HEK293 (cell line): ENCODE data around the gene CPEB2.
A peak's percentile ranks its signal among the peaks of the same experiment; 100 is the strongest.
"Not testable (repeated sequence)": the region's sequence is repeated elsewhere in the genome, so short reads cannot be mapped to it uniquely, and the experiment has no call there.

Experiments
- CTCF ChIA-PET: fragments of 350-600 bp; formaldehyde crosslinking; extraction: SDS; loops from one replicate; lab custom pipeline; 2021; ENCODE audit warnings: antibody characterized with exemption; lab: Yijun Ruan, JAX
- POLR2A ChIA-PET: fragments of 300-600 bp; formaldehyde crosslinking; extraction: SDS; loops from one replicate; lab custom pipeline; 2020; ENCODE audit warnings: antibody characterized with exemption, inconsistent platforms; lab: Yijun Ruan, JAX
- H3K27ac ChIP-seq: fragments of 200-500 bp; sonication (Bioruptor generic); 2 replicates; pipeline ENCODE4 v1.5.1; 2014; ENCODE audit warnings: low read depth, low read length, control low read depth, inconsistent platforms; ENCODE audit errors: extremely low read depth
- H3K36me3 ChIP-seq, 2 experiments: fragments of 200-500 bp in 1 of 2; sonication (Bioruptor generic) in 1 of 2; 1 replicate in 1 of 2; 2 replicates in 1 of 2; pipeline ENCODE4 v1.5.1; 2014 to 2017; ENCODE audit warnings: inconsistent platforms in 2 of 2, low read length in 2 of 2; ENCODE audit not compliant: control insufficient read depth in 2 of 2, insufficient read depth in 1 of 2
- H3K4me1 ChIP-seq: fragments of 200-500 bp; sonication (Bioruptor generic); 2 replicates; pipeline ENCODE4 v1.5.1; 2014; ENCODE audit warnings: mild to moderate bottlenecking, low read length, inconsistent platforms; ENCODE audit not compliant: control insufficient read depth, insufficient read depth
- H3K4me3 ChIP-seq: 2 replicates; pipeline ENCODE4 v1.5.1; 2011; ENCODE audit warnings: low read depth, mild to moderate bottlenecking, control low read depth, low read length, moderate library complexity
- H3K9me3 ChIP-seq: fragments of 200-500 bp; sonication (Bioruptor generic); 2 replicates; pipeline ENCODE4 v1.5.1; 2014; ENCODE audit warnings: low read depth, low read length, inconsistent platforms; ENCODE audit not compliant: control insufficient read depth, insufficient read depth
- AEBP2 ChIP-seq: fragments of 450-650 bp; formaldehyde crosslinking; IDR thresholded peaks from 2 replicates; pipeline ENCODE4 v1.5.1; 2016; ENCODE audit warnings: missing biosample characterization, missing genetic modification characterization, borderline replicate concordance
- BCL11A ChIP-seq: fragments of 450-650 bp; formaldehyde crosslinking; IDR thresholded peaks from 2 replicates; pipeline ENCODE4 v1.5.1; 2016; ENCODE audit warnings: low read depth, missing biosample characterization, missing genetic modification characterization
- HOXD13 ChIP-seq: sonication (generic); formaldehyde crosslinking; IDR thresholded peaks from 2 replicates; pipeline ENCODE4 v1.8.0; 2022; ENCODE audit warnings: missing genetic modification reagents, borderline replicate concordance
- KLF17 ChIP-seq: fragments of 450-650 bp; formaldehyde crosslinking; IDR thresholded peaks from 2 replicates; pipeline ENCODE4 v1.5.1; 2016; ENCODE audit warnings: missing biosample characterization, missing genetic modification characterization
- PBX3 ChIP-seq: sonication (generic); formaldehyde crosslinking; IDR thresholded peaks from 2 replicates; pipeline ENCODE4 v1.8.1; 2022; ENCODE audit warnings: mild to moderate bottlenecking, moderate library complexity, missing genetic modification reagents
- PRDM10 ChIP-seq: fragments of 450-650 bp; formaldehyde crosslinking; IDR thresholded peaks from 2 replicates; pipeline ENCODE4 v1.5.1; 2016; ENCODE audit warnings: missing biosample characterization, missing genetic modification characterization
- SCRT2 ChIP-seq: fragments of 450-650 bp; formaldehyde crosslinking; IDR thresholded peaks from 2 replicates; pipeline ENCODE4 v1.5.1; 2016; ENCODE audit warnings: missing biosample characterization, missing genetic modification characterization
- SP2 ChIP-seq: fragments of 450-650 bp; formaldehyde crosslinking; IDR thresholded peaks from 2 replicates; pipeline ENCODE4 v1.5.1; 2016; ENCODE audit warnings: missing biosample characterization, missing genetic modification characterization
- ZNF133 ChIP-seq: fragments of 450-650 bp; formaldehyde crosslinking; IDR thresholded peaks from 2 replicates; pipeline ENCODE4 v1.5.1; 2016; ENCODE audit warnings: missing biosample characterization, missing genetic modification characterization
- ZNF140 ChIP-seq: fragments of 450-650 bp; formaldehyde crosslinking; IDR thresholded peaks from 2 replicates; pipeline ENCODE4 v1.5.1; 2016; ENCODE audit warnings: missing biosample characterization, missing genetic modification characterization
- ZNF169 ChIP-seq: fragments of 450-650 bp; formaldehyde crosslinking; IDR thresholded peaks from 2 replicates; pipeline ENCODE4 v1.5.1; 2016; ENCODE audit warnings: missing biosample characterization, missing genetic modification characterization
- ZNF335 ChIP-seq: fragments of 450-650 bp; formaldehyde crosslinking; conservative IDR thresholded peaks from 2 replicates; pipeline ENCODE4 v1.5.1; 2016; ENCODE audit warnings: missing biosample characterization, missing genetic modification characterization
- ZNF354C ChIP-seq: fragments of 450-650 bp; formaldehyde crosslinking; IDR thresholded peaks from 2 replicates; pipeline ENCODE4 v1.5.1; 2016; ENCODE audit warnings: missing biosample characterization, missing genetic modification characterization, low read depth, borderline replicate concordance
- ZNF362 ChIP-seq: fragments of 450-650 bp; formaldehyde crosslinking; IDR thresholded peaks from 2 replicates; pipeline ENCODE4 v1.5.1; 2016; ENCODE audit warnings: missing biosample characterization, missing genetic modification characterization
- ZNF423 ChIP-seq: fragments of 450-650 bp; formaldehyde crosslinking; IDR thresholded peaks from 2 replicates; pipeline ENCODE4 v1.5.1; 2016; ENCODE audit warnings: missing biosample characterization, missing genetic modification characterization
- ZNF585B ChIP-seq: fragments of 450-650 bp; formaldehyde crosslinking; IDR thresholded peaks from 2 replicates; pipeline ENCODE4 v1.5.1; 2016; ENCODE audit warnings: missing biosample characterization, missing genetic modification characterization
- ZNF629 ChIP-seq: fragments of 450-650 bp; formaldehyde crosslinking; IDR thresholded peaks from 2 replicates; pipeline ENCODE4 v1.5.1; 2017; ENCODE audit warnings: missing biosample characterization, missing genetic modification characterization
- ZNF645 ChIP-seq: fragments of 450-650 bp; formaldehyde crosslinking; IDR thresholded peaks from 2 replicates; pipeline ENCODE4; 2016; ENCODE audit warnings: missing biosample characterization, missing genetic modification characterization
- ZNF768 ChIP-seq: fragments of 450-650 bp; formaldehyde crosslinking; IDR thresholded peaks from 2 replicates; pipeline ENCODE4 v1.5.1; 2018; ENCODE audit warnings: missing biosample characterization, mild to moderate bottlenecking, missing genetic modification characterization
- ZNF791 ChIP-seq: fragments of 450-650 bp; formaldehyde crosslinking; IDR thresholded peaks from 2 replicates; pipeline ENCODE4 v1.5.1; 2016; ENCODE audit warnings: missing biosample characterization, missing genetic modification characterization

Gene CPEB2

GRCh38 chr4:15086259-15086658, 84.0 kb downstream of the CPEB2 start:
- H3K36me3 ChIP-seq, H3K4me3 ChIP-seq, H3K4me1 ChIP-seq, H3K27ac ChIP-seq, POLR2A ChIA-PET, H3K9me3 ChIP-seq, CTCF ChIA-PET: not testable (repeated sequence)
- peak; percentile 68 for TF ChIP-seq ZNF585B (tag by site-specific recombination)

GRCh38 chr4:15088394-15089035, 86.2 kb downstream of the CPEB2 start:
- H3K4me3 ChIP-seq = no peak overlapping the region
- CTCF ChIA-PET = interaction anchor here (0.7 kb wide), 1 partner anchor 126 kb away, joined by 4 read pairs; no protein-coding TSS in a partner anchor
- no peaks in the 10 kb centered on the region for H3K36me3 ChIP-seq
- no peaks in the 10 kb centered on the region for H3K9me3 ChIP-seq
- POLR2A ChIA-PET = no interaction called here
- H3K4me1 ChIP-seq = no peaks in the 10 kb centered on the region
- no peak overlapping the region for H3K27ac ChIP-seq
- no peak for TF ChIP-seq AEBP2 (tag by site-specific recombination)
- no peak for TF ChIP-seq BCL11A (tag by site-specific recombination)
- no peak for TF ChIP-seq ZNF629 (tag by site-specific recombination)
- TF ChIP-seq ZNF169 (tag by site-specific recombination) = no peak
- no peak for TF ChIP-seq PBX3
- TF ChIP-seq ZNF791 (tag by site-specific recombination) = no peak
- no peak for TF ChIP-seq ZNF423 (tag by site-specific recombination)
- no peak for TF ChIP-seq KLF17 (tag by site-specific recombination)
- no peak for TF ChIP-seq ZNF335 (tag by site-specific recombination)
- no peak for TF ChIP-seq SP2 (tag by site-specific recombination)
- no peak for TF ChIP-seq ZNF354C (tag by site-specific recombination)
- no peak for TF ChIP-seq ZNF645 (tag by site-specific recombination)
- TF ChIP-seq ZNF768 (tag by site-specific recombination) = no peak
- no peak for TF ChIP-seq ZNF133
- TF ChIP-seq ZNF362 (tag by site-specific recombination) = no peak
- no peak for TF ChIP-seq ZNF140
- no peak for TF ChIP-seq HOXD13 (CRISPR knock-in tag)
- no peak for TF ChIP-seq SCRT2
- no peak for TF ChIP-seq PRDM10
